A673 (cell line): Measurements from ENCODE around the gene MAGOH. TPM values are rescaled to one million over a fixed set of nuclear protein-coding genes. Genes with fewer than 3 reads are reported as not detected.

Experiments
- BruUV-seq: library from RNA; stranded (reverse); fragments of 400-500 nt; replicated peaks from 2 replicates; lab custom pipeline; 2021; lab: Mats Ljungman, UMichigan
- CTCF ChIA-PET: fragments of 300-600 bp; sonication (Branson Sonifier 250); formaldehyde crosslinking; loops from one replicate; lab custom pipeline; 2022; ENCODE audit warnings: antibody characterized with exemption; lab: Charles Lee
- POLR2A ChIA-PET: fragments of 300-600 bp; sonication (Branson Sonifier 250); formaldehyde crosslinking; loops from one replicate; lab custom pipeline; 2022; ENCODE audit warnings: antibody characterized with exemption; ENCODE audit not compliant: low non-redundant PET; lab: Charles Lee
- DNase-seq: peaks from one replicate; pipeline ENCODE4 v3.0.0-alpha.2; 2015; ENCODE audit warnings: low spot score
- H3K27ac ChIP-seq: fragments of 200-600 bp; sonication (generic); 2 replicates; pipeline ENCODE4 v1.5.1; 2016; ENCODE audit warnings: mixed run types, low read depth, mild to moderate bottlenecking, mixed read lengths, antibody characterized with exemption, low read length; ENCODE audit not compliant: poor library complexity, severe bottlenecking
- H3K27me3 ChIP-seq: fragments of 200-600 bp; sonication (generic); replicated peaks from 2 replicates; pipeline ENCODE4 v1.6.1; 2017; ENCODE audit warnings: mixed run types, low read depth, mild to moderate bottlenecking, mixed read lengths, antibody characterized with exemption, low read length; ENCODE audit not compliant: insufficient read depth, poor library complexity
- H3K36me3 ChIP-seq: fragments of 200-600 bp; sonication (generic); 2 replicates; pipeline ENCODE4 v1.6.1; 2016; ENCODE audit warnings: mixed run types, mild to moderate bottlenecking, mixed read lengths, antibody characterized with exemption, low read length; ENCODE audit not compliant: insufficient read depth, poor library complexity, severe bottlenecking
- H3K4me1 ChIP-seq: fragments of 200-600 bp; sonication (generic); 2 replicates; pipeline ENCODE4 v1.6.1; 2017; ENCODE audit warnings: mixed run types, mild to moderate bottlenecking, mixed read lengths, antibody characterized with exemption, low read length; ENCODE audit not compliant: insufficient read depth, poor library complexity, severe bottlenecking
- H3K4me3 ChIP-seq: fragments of 200-600 bp; sonication (generic); 2 replicates; pipeline ENCODE4 v1.5.1; 2016; ENCODE audit warnings: low read depth, mixed run types, mild to moderate bottlenecking, mixed read lengths, low read length; ENCODE audit not compliant: poor library complexity, severe bottlenecking
- H3K9me3 ChIP-seq: fragments of 200-600 bp; sonication (generic); 2 replicates; pipeline ENCODE4 v1.6.1; 2016; ENCODE audit warnings: mixed run types, low read depth, mild to moderate bottlenecking, mixed read lengths, antibody characterized with exemption, low read length; ENCODE audit not compliant: poor library complexity, severe bottlenecking
- EZH2 ChIP-seq: fragments of 200-600 bp; sonication (generic); IDR thresholded peaks from 2 replicates; pipeline ENCODE4 v1.6.1; 2017; ENCODE audit warnings: borderline replicate concordance, low read depth, mild to moderate bottlenecking, mixed read lengths, antibody characterized with exemption, low read length; ENCODE audit not compliant: poor library complexity, severe bottlenecking
- intact Hi-C: fragments of 100-400 bp; cut with micrococcal nuclease; formaldehyde crosslinking; loops from one replicate; pipeline ENCODE4 v1.10.0; 2022; ENCODE audit not compliant: unreplicated experiment
- total RNA-seq: library from RNA; stranded (reverse); gene quantifications from 2 replicates; pipeline ENCODE4 v1.2.3, GENCODE V29; 2021
- TF ChIP-seq, protein P1 (sequence below): fragments of 300-800, 200-600 bp; sonication (generic); conservative IDR thresholded peaks from 2 replicates; pipeline ENCODE4 v1.5.1; 2017; ENCODE audit warnings: low read depth, mild to moderate bottlenecking, antibody characterized with exemption, low read length, moderate library complexity, mixed read lengths

Gene MAGOH
- total RNA-seq, 1 experiment from 2014 or later = 76.3 TPM

DNA sequence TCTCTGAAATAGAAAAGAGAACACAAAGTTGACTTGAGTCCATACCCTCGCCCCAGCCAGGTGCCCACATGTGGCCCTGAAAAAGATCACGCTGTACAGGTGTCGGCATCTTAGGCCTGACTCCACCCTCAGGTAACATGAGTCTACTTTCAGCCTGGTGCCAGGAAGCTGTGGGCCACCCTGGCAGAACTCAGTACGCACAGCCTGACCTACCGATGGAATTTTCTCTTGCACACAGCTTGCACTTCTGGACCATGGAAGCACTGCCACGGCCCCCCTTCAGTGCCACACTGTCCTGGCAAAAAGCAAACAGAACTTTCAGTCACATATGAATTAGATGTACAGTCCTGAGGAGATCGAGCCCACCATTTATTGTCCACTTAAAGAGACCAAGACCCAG lies 20.1 kb downstream of the MAGOH start:
- ChIA-PET POLR2A (no interaction called here), CTCF (no interaction called here)
- Histone ChIP-seq H3K4me1 (peaks cover 4% of the 10 kb centered on the region), H3K9me3 (no peaks in the 10 kb centered on the region), H3K4me3 (no peak overlapping the region), H3K36me3 (peaks cover 29% of the 10 kb centered on the region), H3K27me3 (no peaks in the 10 kb centered on the region), H3K27ac (no peak overlapping the region)
- no peak for TF ChIP-seq EZH2
- no TSS peak for BruUV-seq
- intact Hi-C loops = no loop called here
- DNase-seq = no peak

DNA sequence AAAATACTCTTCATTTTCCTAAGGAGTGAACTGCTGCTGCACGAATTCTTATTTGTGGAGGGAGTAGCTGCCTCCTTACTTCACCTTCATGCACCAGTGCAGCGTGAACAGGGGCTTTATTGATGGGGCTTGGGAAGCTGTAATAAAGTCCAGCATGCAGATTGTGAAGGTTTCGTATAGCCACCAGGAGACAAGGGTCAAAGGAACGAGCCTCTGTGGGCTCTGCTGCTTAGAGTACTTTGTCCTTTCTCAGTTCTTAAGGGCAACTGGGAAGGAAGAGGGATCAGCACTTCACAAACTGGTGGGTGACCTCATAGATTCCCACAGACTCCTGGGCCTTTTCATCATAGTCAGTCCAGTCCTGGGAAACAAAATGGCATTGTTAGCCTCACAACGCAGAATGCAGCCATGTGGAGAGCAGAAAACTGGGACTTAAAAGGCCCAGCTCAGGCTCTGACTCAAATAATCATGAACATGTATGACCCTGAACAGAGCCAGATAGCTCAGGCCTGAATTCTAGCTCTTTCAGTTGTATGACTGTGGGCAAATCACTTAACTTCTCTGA lies 23.9 kb downstream of the MAGOH start:
- peaks cover 2% of the 10 kb centered on the region for H3K4me1 ChIP-seq
- DNase-seq = no peak
- no peaks in the 10 kb centered on the region for H3K27me3 ChIP-seq
- BruUV-seq = no TSS peak
- H3K9me3 ChIP-seq = no peaks in the 10 kb centered on the region
- ChIA-PET CTCF (no interaction called here), POLR2A (interaction anchor here (0.6 kb wide), 1 partner anchor 277 kb away, joined by 4 read pairs; no protein-coding TSS in a partner anchor)
- no peak overlapping the region for H3K4me3 ChIP-seq
- no peak overlapping the region for H3K27ac ChIP-seq
- intact Hi-C loops = no loop called here
- TF ChIP-seq, protein P1, sequence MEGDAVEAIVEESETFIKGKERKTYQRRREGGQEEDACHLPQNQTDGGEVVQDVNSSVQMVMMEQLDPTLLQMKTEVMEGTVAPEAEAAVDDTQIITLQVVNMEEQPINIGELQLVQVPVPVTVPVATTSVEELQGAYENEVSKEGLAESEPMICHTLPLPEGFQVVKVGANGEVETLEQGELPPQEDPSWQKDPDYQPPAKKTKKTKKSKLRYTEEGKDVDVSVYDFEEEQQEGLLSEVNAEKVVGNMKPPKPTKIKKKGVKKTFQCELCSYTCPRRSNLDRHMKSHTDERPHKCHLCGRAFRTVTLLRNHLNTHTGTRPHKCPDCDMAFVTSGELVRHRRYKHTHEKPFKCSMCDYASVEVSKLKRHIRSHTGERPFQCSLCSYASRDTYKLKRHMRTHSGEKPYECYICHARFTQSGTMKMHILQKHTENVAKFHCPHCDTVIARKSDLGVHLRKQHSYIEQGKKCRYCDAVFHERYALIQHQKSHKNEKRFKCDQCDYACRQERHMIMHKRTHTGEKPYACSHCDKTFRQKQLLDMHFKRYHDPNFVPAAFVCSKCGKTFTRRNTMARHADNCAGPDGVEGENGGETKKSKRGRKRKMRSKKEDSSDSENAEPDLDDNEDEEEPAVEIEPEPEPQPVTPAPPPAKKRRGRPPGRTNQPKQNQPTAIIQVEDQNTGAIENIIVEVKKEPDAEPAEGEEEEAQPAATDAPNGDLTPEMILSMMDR = no peak
- no peak for TF ChIP-seq EZH2
- peaks cover 62% of the 10 kb centered on the region for H3K36me3 ChIP-seq

DNA sequence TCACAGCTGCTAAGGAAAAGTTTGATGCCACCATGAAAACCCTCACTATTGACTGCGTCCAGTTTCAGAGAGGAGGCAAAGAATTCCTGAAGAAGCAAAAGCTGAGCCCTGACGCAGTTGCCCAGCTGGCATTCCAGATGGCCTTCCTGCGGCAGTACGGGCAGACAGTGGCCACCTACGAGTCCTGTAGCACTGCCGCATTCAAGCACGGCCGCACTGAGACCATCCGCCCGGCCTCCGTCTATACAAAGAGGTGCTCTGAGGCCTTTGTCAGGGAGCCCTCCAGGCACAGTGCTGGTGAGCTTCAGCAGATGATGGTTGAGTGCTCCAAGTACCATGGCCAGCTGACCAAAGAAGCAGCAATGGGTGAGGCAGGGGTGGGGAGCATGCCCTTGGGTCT lies 27.4 kb downstream of the MAGOH start:
- CTCF ChIA-PET = no interaction called here
- Histone ChIP-seq H3K36me3 (peaks cover 75% of the 10 kb centered on the region), H3K27me3 (no peaks in the 10 kb centered on the region), H3K27ac (no peak overlapping the region), H3K9me3 (peaks cover 13% of the 10 kb centered on the region), H3K4me1 (no peaks in the 10 kb centered on the region), H3K4me3 (no peak overlapping the region)
- BruUV-seq = no TSS peak
- no peak for TF ChIP-seq EZH2
- POLR2A ChIA-PET = interaction anchor here (0.6 kb wide), 1 partner anchor 466 kb away, joined by 6 read pairs; no protein-coding TSS in a partner anchor
- DNase-seq = no peak
- intact Hi-C loops = no loop called here

DNA sequence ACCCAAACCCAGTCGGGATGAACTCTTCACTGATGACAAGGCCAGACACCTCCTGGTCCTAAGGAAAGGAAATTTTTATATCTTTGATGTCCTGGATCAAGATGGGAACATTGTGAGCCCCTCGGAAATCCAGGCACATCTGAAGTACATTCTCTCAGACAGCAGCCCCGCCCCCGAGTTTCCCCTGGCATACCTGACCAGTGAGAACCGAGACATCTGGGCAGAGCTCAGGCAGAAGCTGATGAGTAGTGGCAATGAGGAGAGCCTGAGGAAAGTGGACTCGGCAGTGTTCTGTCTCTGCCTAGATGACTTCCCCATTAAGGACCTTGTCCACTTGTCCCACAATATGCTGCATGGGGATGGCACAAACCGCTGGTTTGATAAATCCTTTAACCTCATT lies 28.0 kb downstream of the MAGOH start:
- DNase-seq = no peak
- H3K27ac ChIP-seq = no peak overlapping the region
- H3K36me3 ChIP-seq = peaks cover 76% of the 10 kb centered on the region
- TF ChIP-seq, protein P1 = no peak
- TF ChIP-seq EZH2 = no peak
- ChIA-PET POLR2A (no interaction called here), CTCF (no interaction called here)
- no TSS peak for BruUV-seq
- H3K27me3 ChIP-seq = no peaks in the 10 kb centered on the region
- intact Hi-C loops = no loop called here
- H3K4me1 ChIP-seq = no peaks in the 10 kb centered on the region
- H3K4me3 ChIP-seq = no peak overlapping the region
- H3K9me3 ChIP-seq = peaks cover 16% of the 10 kb centered on the region
